ENCODE data around the gene IFNGR1. TPM values are rescaled to one million over a fixed set of nuclear protein-coding genes. Genes with fewer than 3 reads are reported as not detected.
A peak's percentile ranks its signal among the peaks of the same experiment; 100 is the strongest.

The IFNGR1 gene
- total RNA-seq, 3 donors from 2014 or later: 126 to 207 (median 144) TPM

- intact Hi-C loops (cut with DNase I; ENCODE audit: low total_unique reads): no loop called here
- H3K27me3 ChIP-seq: no peaks in the 10 kb centered on the region
- no peak for DNase-seq (ENCODE audit: low spot score in 2 of 2)
- peak overlapping the region; percentile 29 to 64 for H3K27ac ChIP-seq
- TF ChIP-seq CTCF (IDR thresholded peaks at IDR 0.05) (no peak), POLR2AphosphoS5 (IDR thresholded peaks at IDR 0.05) (no peak)
- H3K9me3 ChIP-seq: no peaks in the 10 kb centered on the region
- H3K4me1 ChIP-seq: no peaks in the 10 kb centered on the region
- no peak overlapping the region for H3K4me3 ChIP-seq
- H3K36me3 ChIP-seq: no peaks in the 10 kb centered on the region
Measured at GRCh38 chr6:137191236-137191635, 27.9 kb downstream of the IFNGR1 start.

GRCh38 chr6:137190583-137191094, 28.5 kb downstream of the IFNGR1 start:
- Histone ChIP-seq H3K9me3 (peaks cover 0 to 1% of the 10 kb centered on the region in 2 donors), H3K27me3 (no peaks in the 10 kb centered on the region), H3K4me3 (no peak overlapping the region), H3K36me3 (no peaks in the 10 kb centered on the region), H3K4me1 (no peaks in the 10 kb centered on the region), H3K27ac (peak overlapping the region in 1 of 2 donors; percentile 64)
- TF ChIP-seq POLR2A (IDR thresholded peaks at IDR 0.05) (no peak), POLR2AphosphoS5 (IDR thresholded peaks at IDR 0.05) (no peak), CTCF (IDR thresholded peaks at IDR 0.05) (no peak)
- DNase-seq (ENCODE audit: low spot score in 2 of 2): no peak
- intact Hi-C loops (cut with DNase I; ENCODE audit: low total_unique reads): no loop called here

GRCh38 chr6:137188855-137189254, 30.3 kb downstream of the IFNGR1 start:
- H3K36me3 ChIP-seq: no peaks in the 10 kb centered on the region
- no peaks in the 10 kb centered on the region for H3K4me1 ChIP-seq
- no peak overlapping the region for H3K27ac ChIP-seq
- H3K27me3 ChIP-seq: no peaks in the 10 kb centered on the region
- no peak for DNase-seq (ENCODE audit: low spot score in 2 of 2)
- H3K4me3 ChIP-seq: no peak overlapping the region
- intact Hi-C loops (cut with DNase I; ENCODE audit: low total_unique reads): no loop called here
- TF ChIP-seq POLR2A (IDR thresholded peaks at IDR 0.05) (no peak), POLR2AphosphoS5 (IDR thresholded peaks at IDR 0.05) (no peak), CTCF (IDR thresholded peaks at IDR 0.05) (no peak)
- peaks cover 10 to 17% of the 10 kb centered on the region in 2 donors for H3K9me3 ChIP-seq

- Histone ChIP-seq H3K36me3 (no peaks in the 10 kb centered on the region), H3K9me3 (peaks cover 39 to 50% of the 10 kb centered on the region in 2 donors), H3K27ac (no peak overlapping the region), H3K4me3 (no peak overlapping the region), H3K27me3 (no peaks in the 10 kb centered on the region), H3K4me1 (no peaks in the 10 kb centered on the region)
- intact Hi-C loops (cut with DNase I; ENCODE audit: low total_unique reads): no loop called here
- DNase-seq (ENCODE audit: low spot score in 2 of 2): no peak
- TF ChIP-seq CTCF (IDR thresholded peaks at IDR 0.05) (no peak), POLR2A (IDR thresholded peaks at IDR 0.05) (no peak), POLR2AphosphoS5 (IDR thresholded peaks at IDR 0.05) (no peak)
Measured at GRCh38 chr6:137185290-137185689, 33.9 kb downstream of the IFNGR1 start.

GRCh38 chr6:137182654-137183073, 36.5 kb downstream of the IFNGR1 start:
- intact Hi-C loops (cut with DNase I; ENCODE audit: low total_unique reads): no loop called here
- no peak for DNase-seq (ENCODE audit: low spot score in 2 of 2)

More at GRCh38 chr6:137182654-137183073, 36.5 kb downstream of the IFNGR1 start:
- Histone ChIP-seq H3K27me3 (no peaks in the 10 kb centered on the region), H3K9me3 (peaks cover 39 to 50% of the 10 kb centered on the region in 2 donors), H3K4me1 (no peaks in the 10 kb centered on the region), H3K27ac (no peak overlapping the region), H3K4me3 (no peak overlapping the region), H3K36me3 (no peaks in the 10 kb centered on the region)
- TF ChIP-seq POLR2AphosphoS5 (IDR thresholded peaks at IDR 0.05) (no peak), POLR2A (IDR thresholded peaks at IDR 0.05) (no peak), CTCF (IDR thresholded peaks at IDR 0.05) (no peak)

Measured in breast epithelium (tissue), 4 donors.